DMS79 treated with DMSO at 0.1 percent for 48 hours (cell line): ENCODE data around the gene SUGT1.
A peak's percentile ranks its signal among the peaks of the same experiment; 100 is the strongest.

Source experiments
- DNase-seq: peaks from one replicate; lab custom pipeline; 2025; lab: John Stamatoyannopoulos, UW

SUGT1 gene

DNA sequence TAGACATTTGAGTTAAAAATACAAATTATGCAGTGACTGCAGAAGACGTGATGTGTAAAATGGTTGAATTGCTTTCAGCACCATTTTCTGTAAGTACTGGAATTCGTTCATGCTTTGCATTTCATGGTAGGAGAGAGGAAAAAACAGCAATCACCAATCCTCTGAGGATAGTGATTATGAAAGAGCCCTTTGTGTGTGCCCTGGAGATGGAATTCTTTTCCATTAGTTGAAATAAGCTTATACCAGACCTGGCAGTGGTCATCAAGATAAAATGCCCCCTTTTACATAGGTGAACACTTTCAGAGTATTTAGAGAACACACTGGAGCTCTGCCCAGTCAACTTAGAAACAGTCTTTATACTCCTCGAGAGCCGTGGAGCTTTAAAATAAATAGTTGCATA, 85.3 kb downstream of the SUGT1 start:
- DNase-seq, result peak; percentile 63

- DNase-seq, result no peak
Observed at GRCh38 chr13:52738719-52739467, 86.3 kb downstream of the SUGT1 start.

DNA sequence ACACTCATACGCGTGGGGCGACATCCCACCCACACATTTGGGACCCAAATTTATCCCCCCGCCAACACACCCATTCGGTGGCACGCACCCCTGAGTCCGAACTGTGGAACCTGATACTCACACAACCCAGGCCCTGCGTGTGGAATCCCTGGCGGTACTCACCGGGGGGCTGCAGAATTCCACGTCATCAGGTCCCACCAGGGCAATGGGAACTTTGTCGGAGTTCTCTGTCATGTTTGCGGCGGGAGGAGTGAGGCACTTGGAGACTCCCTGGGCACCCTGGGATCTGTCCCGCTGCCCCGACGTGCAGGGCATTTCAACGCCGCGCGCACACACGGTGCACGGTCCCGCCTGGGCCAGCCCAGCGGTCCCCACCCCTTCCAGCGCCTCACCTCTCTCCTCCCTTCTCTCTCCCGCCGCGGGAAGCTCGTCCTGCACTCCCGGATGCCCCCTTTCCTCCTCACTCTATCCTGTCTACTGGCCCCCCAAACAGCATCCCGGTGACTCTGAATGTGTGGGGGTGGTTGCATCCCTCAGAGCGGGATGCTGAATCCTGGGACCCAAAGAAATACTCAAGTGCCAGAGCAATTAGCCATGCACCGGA, 86.9 kb downstream of the SUGT1 start, which contains the start of gene CNMD:
Gene CNMD, minus strand, starts transcription at position 353 of the 604 bp plus-strand sequence. Its CDS starts 119 bp downstream, at position 234.
- no peak for DNase-seq

GRCh38 chr13:52743569-52743968, 90.9 kb downstream of the SUGT1 start:
- no peak for DNase-seq

DNA sequence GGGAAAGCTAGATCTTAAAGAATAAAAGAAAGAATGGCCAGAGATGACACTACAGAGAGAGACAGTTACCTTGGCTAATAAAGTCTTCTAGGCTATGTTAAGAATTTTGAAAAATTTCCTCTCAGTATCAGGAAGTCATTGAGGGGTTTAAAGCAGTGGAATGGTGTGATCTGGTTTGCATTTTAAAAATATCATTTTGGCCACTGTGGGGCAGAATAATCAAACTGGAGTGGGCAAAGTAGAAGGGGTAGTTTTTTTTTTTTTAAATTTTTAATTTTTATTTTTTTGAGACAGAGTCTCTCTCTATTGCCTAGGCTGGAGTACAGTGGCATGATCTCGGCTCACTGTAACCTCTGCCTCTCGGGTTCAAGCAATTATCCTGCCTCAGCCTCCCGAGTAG, 91.4 kb downstream of the SUGT1 start:
- DNase-seq, result no peak

GRCh38 chr13:52744842-52745375, 92.3 kb downstream of the SUGT1 start:
- peak; percentile 44 for DNase-seq

DNA sequence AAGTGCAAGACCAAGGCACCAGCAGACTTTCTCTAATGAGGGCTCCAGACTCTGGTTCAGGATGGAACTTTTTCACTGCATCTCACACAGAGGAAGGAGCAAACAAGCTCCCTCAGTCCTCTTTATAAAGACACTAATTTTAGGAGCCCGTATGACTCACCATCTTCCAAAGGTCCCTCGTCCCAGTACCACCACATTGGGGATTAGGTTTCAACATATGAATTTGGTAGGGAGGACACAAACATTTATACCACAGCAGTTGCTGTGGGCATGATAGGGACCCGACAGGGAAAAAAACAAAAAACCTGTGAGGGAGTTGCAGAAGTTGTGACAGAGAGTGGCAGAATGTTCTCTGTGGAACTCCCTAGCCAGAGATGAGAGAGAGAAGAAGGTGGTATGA, 93.5 kb downstream of the SUGT1 start:
- no peak for DNase-seq

DNA sequence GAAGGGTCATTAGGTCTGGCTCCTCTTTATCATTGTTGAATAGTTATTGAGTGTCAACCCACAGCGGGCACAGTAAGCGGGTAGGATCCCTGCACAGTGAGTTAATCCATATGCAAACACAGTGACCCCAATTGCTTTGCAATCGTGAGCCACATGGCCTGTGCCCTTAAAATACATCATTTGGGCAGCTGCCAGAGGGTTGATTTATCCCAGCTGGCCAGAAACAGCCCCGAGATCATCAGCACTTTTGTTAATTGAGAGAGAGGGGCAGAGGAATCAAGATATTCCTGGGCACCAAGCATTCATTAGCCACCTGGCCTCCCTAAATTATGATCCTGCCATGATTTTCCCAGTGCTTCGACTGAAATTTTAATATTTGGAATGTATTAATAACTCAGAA, 96.8 kb downstream of the SUGT1 start:
- no peak for DNase-seq
